HepG2 (cell line): ENCODE data around the gene HYOU1. TPM values are rescaled to one million over a fixed set of nuclear protein-coding genes. Genes with fewer than 3 reads are reported as not detected.

ENCODE experiments used
- AGO1 ChIP-seq: fragments of 200-400 bp; formaldehyde crosslinking; IDR thresholded peaks from 2 replicates; pipeline ENCODE4 v1.6.1; 2017; ENCODE audit warnings: mild to moderate bottlenecking, low read depth, low read length, moderate library complexity; ENCODE audit not compliant: poor library complexity, severe bottlenecking
- ARHGAP35 ChIP-seq: sonication (generic); formaldehyde crosslinking; IDR thresholded peaks from 2 replicates; pipeline ENCODE4 v1.9.0; 2022; ENCODE audit warnings: mild to moderate bottlenecking, inconsistent platforms, moderate library complexity, missing genetic modification reagents, borderline replicate concordance
- CCDC6 ChIP-seq: sonication (generic); formaldehyde crosslinking; IDR thresholded peaks from 2 replicates; pipeline ENCODE4 v1.8.1; 2022; ENCODE audit warnings: mild to moderate bottlenecking, missing genetic modification reagents, moderate library complexity
- CHCHD3 ChIP-seq: sonication (generic); formaldehyde crosslinking; IDR thresholded peaks from 2 replicates; pipeline ENCODE4 v1.8.0; 2022; ENCODE audit warnings: mild to moderate bottlenecking, missing genetic modification reagents, moderate library complexity
- ELF3 ChIP-seq: IDR thresholded peaks from 2 replicates; pipeline ENCODE4 v1.6.1; 2016; ENCODE audit warnings: missing genetic modification reagents, missing compliant biosample characterization
- FOXK1 ChIP-seq: sonication (generic); formaldehyde crosslinking; IDR thresholded peaks from 2 replicates; pipeline ENCODE4 v1.4.0; 2020; ENCODE audit warnings: low read depth, missing genetic modification reagents, borderline replicate concordance
- HNRNPUL1 ChIP-seq: fragments of 200-400 bp; formaldehyde crosslinking; IDR thresholded peaks from 2 replicates; pipeline ENCODE4 v1.6.1; 2017; ENCODE audit warnings: low read depth, mild to moderate bottlenecking, low read length, moderate library complexity
- KLF11 ChIP-seq: IDR thresholded peaks from 2 replicates; pipeline ENCODE4 v1.6.1; 2016; ENCODE audit warnings: missing compliant biosample characterization
- KMT2A ChIP-seq: sonication (generic); formaldehyde crosslinking; IDR thresholded peaks from 2 replicates; pipeline ENCODE4 v1.4.0; 2020; ENCODE audit warnings: missing genetic modification reagents
- MED1 ChIP-seq: sonication (generic); formaldehyde crosslinking; IDR thresholded peaks from 2 replicates; pipeline ENCODE4 v1.4.0; 2020; ENCODE audit warnings: missing genetic modification reagents
- MED8 ChIP-seq: sonication (generic); formaldehyde crosslinking; IDR thresholded peaks from 2 replicates; pipeline ENCODE4 v1.8.1; 2023; ENCODE audit warnings: mild to moderate bottlenecking, missing genetic modification reagents; ENCODE audit not compliant: insufficient replicate concordance
- MYNN ChIP-seq: sonication (generic); formaldehyde crosslinking; IDR thresholded peaks from 2 replicates; pipeline ENCODE4 v1.4.0; 2020; ENCODE audit warnings: mild to moderate bottlenecking, low read depth, missing genetic modification reagents
- NFATC3 ChIP-seq: sonication (generic); formaldehyde crosslinking; IDR thresholded peaks from 2 replicates; pipeline ENCODE4 v1.5.1; 2020; ENCODE audit warnings: mild to moderate bottlenecking, missing genetic modification reagents
- PRPF4 ChIP-seq: fragments of 200-400 bp; formaldehyde crosslinking; IDR thresholded peaks from 2 replicates; pipeline ENCODE4 v1.6.1; 2016; ENCODE audit warnings: low read length, low read depth; ENCODE audit not compliant: poor library complexity, severe bottlenecking
- PTBP1 ChIP-seq: fragments of 200-400 bp; formaldehyde crosslinking; IDR thresholded peaks from 2 replicates; pipeline ENCODE4 v1.6.1; 2018; ENCODE audit warnings: low read length, low read depth; ENCODE audit not compliant: poor library complexity, severe bottlenecking
- SATB2 ChIP-seq: sonication (generic); formaldehyde crosslinking; IDR thresholded peaks from 2 replicates; pipeline ENCODE4 v1.5.0; 2020; ENCODE audit warnings: missing genetic modification reagents
- SOX5 ChIP-seq: IDR thresholded peaks from 2 replicates; pipeline ENCODE4 v1.6.1; 2016; ENCODE audit warnings: borderline replicate concordance
- STAG1 ChIP-seq: sonication (generic); formaldehyde crosslinking; IDR thresholded peaks from 2 replicates; pipeline ENCODE4 v1.4.0; 2020; ENCODE audit warnings: missing genetic modification reagents
- ZNF234 ChIP-seq: sonication (generic); formaldehyde crosslinking; conservative IDR thresholded peaks from 2 replicates; pipeline ENCODE4 v1.5.1; 2020; ENCODE audit warnings: mild to moderate bottlenecking, missing genetic modification reagents
- ZNF253 ChIP-seq: sonication (generic); formaldehyde crosslinking; IDR thresholded peaks from 2 replicates; pipeline ENCODE4 v1.8.0; 2022; ENCODE audit warnings: mild to moderate bottlenecking, missing genetic modification reagents, borderline replicate concordance
- ZNF33A ChIP-seq: sonication (generic); formaldehyde crosslinking; IDR thresholded peaks from 2 replicates; pipeline ENCODE4 v1.5.1; 2020; ENCODE audit warnings: missing genetic modification reagents, mild to moderate bottlenecking, moderate library complexity, borderline replicate concordance
- ZNF441 ChIP-seq: sonication (generic); formaldehyde crosslinking; IDR thresholded peaks from 2 replicates; pipeline ENCODE4 v1.7.0; 2021; ENCODE audit warnings: missing genetic modification reagents, borderline replicate concordance
- polyA plus RNA-seq, 8 experiments: library from polyadenylated mRNA; depleted of rRNA in 3 of 8; stranded (reverse) in 7 of 8; unstranded in 1 of 8; fragments of >200 nt; fragmentation: Illumina TruSeq in 4 of 8; extraction: Trizol in 4 of 8; gene quantifications; 2 replicates each; pipeline versions ENCODE4 v1.2.1 to v1.2.3, GENCODE V29; 2011 to 2016; ENCODE audit warnings: low read depth in 4 of 8, missing spikeins in 1 of 8, mixed read lengths in 1 of 8; ENCODE audit not compliant: insufficient read depth in 1 of 8
- total RNA-seq, 5 experiments: library from RNA; depleted of rRNA; stranded (reverse); fragments of >200 nt; fragmentation: Illumina TruSeq; extraction: Trizol; gene quantifications; 2 replicates each; pipeline ENCODE4 v1.2.3, GENCODE V29; 2016; ENCODE audit warnings: low read depth in 1 of 5
- TF ChIP-seq, protein P1 (sequence below): IDR thresholded peaks from 2 replicates; pipeline ENCODE4 v1.6.1; 2012; ENCODE audit warnings: low read depth, low read length, improper control_type of control experiment
- TF ChIP-seq, protein P2 (sequence below): IDR thresholded peaks from 2 replicates; pipeline ENCODE4 v1.6.1; 2016
- TF ChIP-seq, protein P3 (sequence below): sonication (generic); formaldehyde crosslinking; IDR thresholded peaks from 2 replicates; pipeline ENCODE4 v1.5.1; 2020; ENCODE audit warnings: missing genetic modification reagents, mild to moderate bottlenecking, borderline replicate concordance

Gene HYOU1
- total and polyA plus RNA-seq, 2 of the 13 experiments (the other 11 are each of a cell fraction or from before 2014, with no cell fraction given): 127 to 155 TPM

DNA sequence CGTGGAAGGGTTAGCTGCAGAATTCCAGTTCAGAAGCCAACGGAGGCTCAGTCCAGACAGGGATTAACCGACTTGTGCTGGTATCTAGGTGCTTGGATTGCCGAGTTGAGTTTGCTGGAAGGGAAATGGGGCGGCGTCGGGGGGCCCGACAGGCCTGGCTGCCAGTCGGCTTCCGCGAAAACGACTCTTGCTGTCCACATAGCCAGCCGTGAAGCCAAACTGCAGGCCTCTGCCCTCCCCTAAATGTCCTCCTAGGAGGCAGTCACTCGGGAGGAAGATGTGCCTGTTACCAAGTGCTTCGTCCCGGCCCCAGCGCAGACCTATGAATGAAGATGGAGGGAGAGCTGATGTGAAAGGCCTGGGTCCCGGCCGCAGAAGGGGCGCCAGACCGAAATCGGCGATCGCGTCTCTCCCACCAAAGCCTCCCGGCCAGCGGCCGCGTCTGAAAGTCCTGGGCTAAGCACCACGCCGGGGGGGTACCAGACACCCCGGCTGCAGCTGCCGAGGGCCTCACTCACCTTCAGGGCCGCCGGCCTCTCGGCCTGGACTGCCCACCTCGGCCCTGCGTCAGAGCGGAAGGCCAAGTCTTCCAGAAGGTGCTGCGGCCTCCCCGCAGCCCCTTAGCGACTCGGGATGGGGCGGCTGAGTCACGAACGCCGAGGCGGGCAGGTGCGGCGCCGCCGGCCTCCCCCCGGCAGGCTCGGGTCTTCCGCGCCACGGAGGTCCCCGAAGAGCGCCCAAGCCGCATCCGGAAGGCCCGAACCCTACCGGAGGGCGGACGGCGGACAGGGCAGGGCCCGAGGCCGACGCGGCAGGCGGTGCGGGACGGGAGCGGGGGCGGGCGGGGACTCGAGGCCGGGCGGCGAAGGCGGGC is 37.2 kb upstream of the HYOU1 start (continued):
- TF ChIP-seq PRPF4: no peak
- no peak for TF ChIP-seq MYNN (CRISPR knock-in tag)
- no peak for TF ChIP-seq MED8
- 0 out of 2 replicates have a peak, but pooled peaks have one; percentile 51 for TF ChIP-seq ZNF253 (CRISPR knock-in tag)
- TF ChIP-seq, protein P1, sequence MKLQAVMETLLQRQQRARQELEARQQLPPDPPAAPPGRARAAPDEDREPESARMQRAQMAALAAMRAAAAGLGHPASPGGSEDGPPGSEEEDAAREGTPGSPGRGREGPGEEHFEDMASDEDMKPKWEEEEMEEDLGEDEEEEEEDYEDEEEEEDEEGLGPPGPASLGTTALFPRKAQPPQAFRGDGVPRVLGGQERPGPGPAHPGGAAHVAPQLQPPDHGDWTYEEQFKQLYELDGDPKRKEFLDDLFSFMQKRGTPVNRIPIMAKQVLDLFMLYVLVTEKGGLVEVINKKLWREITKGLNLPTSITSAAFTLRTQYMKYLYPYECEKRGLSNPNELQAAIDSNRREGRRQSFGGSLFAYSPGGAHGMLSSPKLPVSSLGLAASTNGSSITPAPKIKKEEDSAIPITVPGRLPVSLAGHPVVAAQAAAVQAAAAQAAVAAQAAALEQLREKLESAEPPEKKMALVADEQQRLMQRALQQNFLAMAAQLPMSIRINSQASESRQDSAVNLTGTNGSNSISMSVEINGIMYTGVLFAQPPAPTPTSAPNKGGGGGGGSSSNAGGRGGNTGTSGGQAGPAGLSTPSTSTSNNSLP: no peak
- no peak for TF ChIP-seq FOXK1
- TF ChIP-seq KLF11 (CRISPR knock-in tag): no peak
- TF ChIP-seq PTBP1: no peak
- no peak for TF ChIP-seq NFATC3
- no peak for TF ChIP-seq MED1 (CRISPR knock-in tag)
- TF ChIP-seq SOX5: no peak
- 0 out of 2 replicates have a peak, but pooled peaks have one; percentile 15 for TF ChIP-seq ARHGAP35 (CRISPR knock-in tag)
- no peak for TF ChIP-seq ELF3 (CRISPR knock-in tag)
- TF ChIP-seq ZNF234 (CRISPR knock-in tag): 0 out of 2 replicates have a peak, but pooled peaks have one; percentile 77
- TF ChIP-seq, protein P2, sequence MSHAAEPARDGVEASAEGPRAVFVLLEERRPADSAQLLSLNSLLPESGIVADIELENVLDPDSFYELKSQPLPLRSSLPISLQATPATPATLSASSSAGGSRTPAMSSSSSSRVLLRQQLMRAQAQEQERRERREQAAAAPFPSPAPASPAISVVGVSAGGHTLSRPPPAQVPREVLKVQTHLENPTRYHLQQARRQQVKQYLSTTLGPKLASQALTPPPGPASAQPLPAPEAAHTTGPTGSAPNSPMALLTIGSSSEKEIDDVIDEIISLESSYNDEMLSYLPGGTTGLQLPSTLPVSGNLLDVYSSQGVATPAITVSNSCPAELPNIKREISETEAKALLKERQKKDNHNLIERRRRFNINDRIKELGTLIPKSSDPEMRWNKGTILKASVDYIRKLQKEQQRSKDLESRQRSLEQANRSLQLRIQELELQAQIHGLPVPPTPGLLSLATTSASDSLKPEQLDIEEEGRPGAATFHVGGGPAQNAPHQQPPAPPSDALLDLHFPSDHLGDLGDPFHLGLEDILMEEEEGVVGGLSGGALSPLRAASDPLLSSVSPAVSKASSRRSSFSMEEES (CRISPR knock-in tag): no peak
- TF ChIP-seq, protein P3, sequence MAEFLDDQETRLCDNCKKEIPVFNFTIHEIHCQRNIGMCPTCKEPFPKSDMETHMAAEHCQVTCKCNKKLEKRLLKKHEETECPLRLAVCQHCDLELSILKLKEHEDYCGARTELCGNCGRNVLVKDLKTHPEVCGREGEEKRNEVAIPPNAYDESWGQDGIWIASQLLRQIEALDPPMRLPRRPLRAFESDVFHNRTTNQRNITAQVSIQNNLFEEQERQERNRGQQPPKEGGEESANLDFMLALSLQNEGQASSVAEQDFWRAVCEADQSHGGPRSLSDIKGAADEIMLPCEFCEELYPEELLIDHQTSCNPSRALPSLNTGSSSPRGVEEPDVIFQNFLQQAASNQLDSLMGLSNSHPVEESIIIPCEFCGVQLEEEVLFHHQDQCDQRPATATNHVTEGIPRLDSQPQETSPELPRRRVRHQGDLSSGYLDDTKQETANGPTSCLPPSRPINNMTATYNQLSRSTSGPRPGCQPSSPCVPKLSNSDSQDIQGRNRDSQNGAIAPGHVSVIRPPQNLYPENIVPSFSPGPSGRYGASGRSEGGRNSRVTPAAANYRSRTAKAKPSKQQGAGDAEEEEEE (CRISPR knock-in tag): no peak
- TF ChIP-seq HNRNPUL1: no peak
- no peak for TF ChIP-seq ZNF33A (CRISPR knock-in tag)
- TF ChIP-seq ZNF441 (CRISPR knock-in tag): no peak
- TF ChIP-seq STAG1 (CRISPR knock-in tag): 0 out of 2 replicates have a peak, but pooled peaks have one; percentile 9
- no peak for TF ChIP-seq SATB2
- TF ChIP-seq CCDC6: no peak
- TF ChIP-seq KMT2A (CRISPR knock-in tag): peak; percentile 43; the same call in 1 of the 2 replicates
- no peak for TF ChIP-seq CHCHD3
- no peak for TF ChIP-seq AGO1
